Neural cell (in vitro differentiated cells): ENCODE measurements around the gene FAM171A2. TPM values are rescaled to one million over a fixed set of nuclear protein-coding genes. Genes with fewer than 3 reads are reported as not detected.
"Not testable (repeated sequence)": the region's sequence is repeated elsewhere in the genome, so short reads cannot be mapped to it uniquely, and the experiment has no call there.

Source experiments
- H2AFZ ChIP-seq: fragments of 200-600, 300-800 bp; sonication (generic), shearing (Covaris generic); 2 replicates; pipeline ENCODE4 v1.6.0; 2014; ENCODE audit warnings: low read depth, mild to moderate bottlenecking, antibody characterized with exemption, low read length, moderate library complexity
- H3F3A ChIP-seq: fragments of 200-600 bp; shearing (Covaris generic); 2 replicates; pipeline ENCODE4 v1.6.1; 2016; ENCODE audit warnings: mild to moderate bottlenecking, moderate library complexity, mixed read lengths, antibody characterized with exemption, low read length; ENCODE audit not compliant: insufficient read depth, poor library complexity, severe bottlenecking
- H3K27ac ChIP-seq: fragments of 200-600, 300-800 bp; sonication (generic), shearing (Covaris generic); 2 replicates; pipeline ENCODE4 v1.5.1; 2014; ENCODE audit warnings: mild to moderate bottlenecking, low read length, moderate library complexity
- H3K27me3 ChIP-seq: fragments of 300-800, 200-600 bp; sonication (generic), shearing (Covaris generic); 2 replicates; pipeline ENCODE4 v1.6.0; 2014; ENCODE audit warnings: mild to moderate bottlenecking, low read depth, low read length, moderate library complexity; ENCODE audit not compliant: insufficient read depth
- H3K36me3 ChIP-seq: fragments of 300-800, 200-600 bp; sonication (generic), shearing (Covaris generic); 2 replicates; pipeline ENCODE4 v1.5.1; 2014; ENCODE audit warnings: mild to moderate bottlenecking, antibody characterized with exemption, low read length, moderate library complexity; ENCODE audit not compliant: insufficient read depth
- H3K4me2 ChIP-seq: fragments of 300-800, 200-600 bp; sonication (generic), shearing (Covaris generic); 2 replicates; pipeline ENCODE4 v1.6.0; 2014; ENCODE audit warnings: mild to moderate bottlenecking, low read length
- H3K4me3 ChIP-seq: fragments of 300-800, 200-600 bp; sonication (generic), shearing (Covaris generic); 2 replicates; pipeline ENCODE4 v1.5.1; 2014; ENCODE audit warnings: mild to moderate bottlenecking, low read length, moderate library complexity
- H3K79me2 ChIP-seq: fragments of 200-600 bp; shearing (Covaris generic); replicated peaks from 2 replicates; pipeline ENCODE4 v1.6.0; 2014; ENCODE audit warnings: mild to moderate bottlenecking, low read length, moderate library complexity; ENCODE audit not compliant: insufficient read depth
- H3K9ac ChIP-seq: fragments of 300-800, 200-600 bp; sonication (generic), shearing (Covaris generic); 2 replicates; pipeline ENCODE4 v1.6.1; 2016; ENCODE audit warnings: mild to moderate bottlenecking, low read length, mixed read lengths
- H3K9me2 ChIP-seq: fragments of 200-600 bp; shearing (Covaris generic); 2 replicates; pipeline ENCODE4 v1.6.1; 2016; ENCODE audit warnings: mild to moderate bottlenecking, low read length, mixed read lengths; ENCODE audit not compliant: insufficient read depth
- H3K9me3 ChIP-seq: fragments of 200-600, 300-800 bp; sonication (generic), shearing (Covaris generic); 2 replicates; pipeline ENCODE4 v1.6.1; 2016; ENCODE audit warnings: mild to moderate bottlenecking, mixed run types, low read length, moderate library complexity, mixed read lengths
- H4K20me1 ChIP-seq: fragments of 200-600 bp; shearing (Covaris generic); 2 replicates; pipeline ENCODE4 v1.6.1; 2016; ENCODE audit warnings: mild to moderate bottlenecking, mixed run types; ENCODE audit not compliant: insufficient read depth
- CTCF ChIP-seq: fragments of 450-650 bp; IDR thresholded peaks from 2 replicates; pipeline ENCODE4 v1.5.1; 2014; ENCODE audit warnings: antibody characterized with exemption, mild to moderate bottlenecking, moderate library complexity; ENCODE audit not compliant: poor library complexity, severe bottlenecking
- EP300 ChIP-seq: fragments of 450-650 bp; conservative IDR thresholded peaks from 2 replicates; pipeline ENCODE4 v1.6.1; 2014; ENCODE audit warnings: antibody characterized with exemption, mild to moderate bottlenecking, moderate library complexity; ENCODE audit not compliant: poor library complexity, severe bottlenecking
- EZH2 ChIP-seq: fragments of 200-600, 300-800 bp; shearing (Covaris generic), sonication (generic); IDR thresholded peaks from 2 replicates; pipeline ENCODE4 v1.6.1; 2014; ENCODE audit warnings: antibody characterized with exemption, low read length, borderline replicate concordance, mild to moderate bottlenecking; ENCODE audit not compliant: insufficient read depth, poor library complexity, severe bottlenecking
- MXI1 ChIP-seq: fragments of 450-650 bp; conservative IDR thresholded peaks from 2 replicates; pipeline ENCODE4 v1.6.1; 2014; ENCODE audit warnings: antibody characterized with exemption, mild to moderate bottlenecking; ENCODE audit not compliant: poor library complexity, severe bottlenecking
- POLR2AphosphoS5 ChIP-seq: IDR thresholded peaks from 2 replicates; pipeline ENCODE4 v1.6.1; 2012
- RAD21 ChIP-seq: fragments of 450-650 bp; conservative IDR thresholded peaks from 2 replicates; pipeline ENCODE4 v1.6.1; 2014; ENCODE audit warnings: antibody characterized with exemption, mild to moderate bottlenecking, moderate library complexity
- REST ChIP-seq: IDR thresholded peaks from 2 replicates; pipeline ENCODE4 v1.6.1; 2012; ENCODE audit warnings: borderline replicate concordance
- SMC3 ChIP-seq: fragments of 450-650 bp; conservative IDR thresholded peaks from 2 replicates; pipeline ENCODE4 v1.6.1; 2014; ENCODE audit warnings: antibody characterized with exemption, mild to moderate bottlenecking, moderate library complexity; ENCODE audit not compliant: poor library complexity
- TAF1 ChIP-seq: IDR thresholded peaks from 2 replicates; pipeline ENCODE4 v1.6.1; 2012; ENCODE audit warnings: low read depth
- polyA plus RNA-seq: library from polyadenylated mRNA; depleted of rRNA; stranded (reverse); fragments of >200 nt; gene quantifications from 2 replicates; pipeline ENCODE4 v1.2.3, GENCODE V29; 2014

The FAM171A2 gene
- polyA plus RNA-seq, 1 donor from 2014 or later = 73.6 TPM

GRCh38 chr17:44394833-44395232 lies 31.2 kb upstream of the FAM171A2 start:
- no peak for TF ChIP-seq TAF1
- TF ChIP-seq MXI1 = no peak
- TF ChIP-seq POLR2AphosphoS5 = no peak
- Histone ChIP-seq H3K27ac (no peak overlapping the region), H3K27me3 (no peaks in the 10 kb centered on the region), H3K9me3 (no peaks in the 10 kb centered on the region), H2AFZ (no peak overlapping the region), H3K36me3 (no peaks in the 10 kb centered on the region), H3K9ac (no peak overlapping the region), H3F3A (no peaks in the 10 kb centered on the region), H3K9me2 (no peaks in the 10 kb centered on the region), H3K4me2 (no peak overlapping the region), H4K20me1 (no peaks in the 10 kb centered on the region), H3K4me3 (no peak overlapping the region), H3K79me2 (no peaks in the 10 kb centered on the region)

- H3K79me2 ChIP-seq, H3K27me3 ChIP-seq, H3K27ac ChIP-seq, H3K36me3 ChIP-seq, H3K9ac ChIP-seq, H3K4me3 ChIP-seq, H3K9me2 ChIP-seq, H3K4me2 ChIP-seq, H4K20me1 ChIP-seq, H2AFZ ChIP-seq, H3K9me3 ChIP-seq, H3F3A ChIP-seq: not testable (repeated sequence)
Observed at GRCh38 chr17:44394112-44394511, 30.5 kb upstream of the FAM171A2 start.

- Histone ChIP-seq H4K20me1 (no peaks in the 10 kb centered on the region), H3K79me2 (no peaks in the 10 kb centered on the region), H3K4me3 (no peak overlapping the region), H3K9me3 (no peaks in the 10 kb centered on the region), H3K27me3 (peaks cover 7% of the 10 kb centered on the region), H2AFZ (no peak overlapping the region), H3K9ac (no peak overlapping the region), H3F3A (no peaks in the 10 kb centered on the region), H3K4me2 (no peak overlapping the region), H3K27ac (no peak overlapping the region), H3K9me2 (no peaks in the 10 kb centered on the region), H3K36me3 (no peaks in the 10 kb centered on the region)
- TF ChIP-seq CTCF (no peak), REST (no peak), POLR2AphosphoS5 (no peak), MXI1 (no peak), SMC3 (no peak), RAD21 (no peak), TAF1 (no peak), EP300 (no peak), EZH2 (no peak)
Observed at GRCh38 chr17:44390250-44390870, 26.7 kb upstream of the FAM171A2 start.
